ENCODE data around the gene ARHGAP6.

Gene ARHGAP6

GRCh38 chrX:11290416-11291102, 375.2 kb downstream of the ARHGAP6 start:
- no peak overlapping the region for H3K27ac ChIP-seq (ENCODE audit: low read depth, low read length)
- H3K9me3 ChIP-seq (ENCODE audit: control insufficient read depth in 1 of 2, low read length in 2 of 2), result no peaks in the 10 kb centered on the region
- no peaks in the 10 kb centered on the region for H3K27me3 ChIP-seq (ENCODE audit: control insufficient read depth in 1 of 2, insufficient read depth in 2 of 2, low read length in 2 of 2)
- no peak overlapping the region for H3K9ac ChIP-seq (ENCODE audit: low read depth in 1 of 2, low read length in 2 of 2)
- no peaks in the 10 kb centered on the region for H3K4me1 ChIP-seq (ENCODE audit: control insufficient read depth in 1 of 2, insufficient read depth in 2 of 2, low read length in 2 of 2)
- H3K4me3 ChIP-seq (ENCODE audit: low read depth in 1 of 2, low read length in 2 of 2), result no peak overlapping the region
- H3K36me3 ChIP-seq (ENCODE audit: control insufficient read depth in 1 of 2, insufficient read depth in 2 of 2, low read length in 2 of 2), result no peaks in the 10 kb centered on the region

- H3K9ac ChIP-seq (ENCODE audit: low read depth in 1 of 2, low read length in 2 of 2), result no peak overlapping the region
- H3K9me3 ChIP-seq (ENCODE audit: control insufficient read depth in 1 of 2, low read length in 2 of 2), result no peaks in the 10 kb centered on the region
- no peak overlapping the region for H3K4me3 ChIP-seq (ENCODE audit: low read depth in 1 of 2, low read length in 2 of 2)
- no peak overlapping the region for H3K27ac ChIP-seq (ENCODE audit: low read depth, low read length)
- H3K27me3 ChIP-seq (ENCODE audit: control insufficient read depth in 1 of 2, insufficient read depth in 2 of 2, low read length in 2 of 2), result no peaks in the 10 kb centered on the region
- H3K36me3 ChIP-seq (ENCODE audit: control insufficient read depth in 1 of 2, insufficient read depth in 2 of 2, low read length in 2 of 2), result no peaks in the 10 kb centered on the region
- H3K4me1 ChIP-seq (ENCODE audit: control insufficient read depth in 1 of 2, insufficient read depth in 2 of 2, low read length in 2 of 2), result no peaks in the 10 kb centered on the region
Observed at GRCh38 chrX:11287505-11287904, 378.2 kb downstream of the ARHGAP6 start.

GRCh38 chrX:11285651-11286050, 380.1 kb downstream of the ARHGAP6 start:
- H3K27ac ChIP-seq (ENCODE audit: low read depth, low read length), result no peak overlapping the region

GRCh38 chrX:11282043-11282442, 383.7 kb downstream of the ARHGAP6 start:
- no peak overlapping the region for H3K27ac ChIP-seq (ENCODE audit: low read depth, low read length)

More at GRCh38 chrX:11285651-11286050, 380.1 kb downstream of the ARHGAP6 start:
- H3K4me3 ChIP-seq (ENCODE audit: low read depth in 1 of 2, low read length in 2 of 2), result no peak overlapping the region
- H3K4me1 ChIP-seq (ENCODE audit: control insufficient read depth in 1 of 2, insufficient read depth in 2 of 2, low read length in 2 of 2), result no peaks in the 10 kb centered on the region
- H3K36me3 ChIP-seq (ENCODE audit: control insufficient read depth in 1 of 2, insufficient read depth in 2 of 2, low read length in 2 of 2), result no peaks in the 10 kb centered on the region
- H3K9me3 ChIP-seq (ENCODE audit: control insufficient read depth in 1 of 2, low read length in 2 of 2), result no peaks in the 10 kb centered on the region
- H3K27me3 ChIP-seq (ENCODE audit: control insufficient read depth in 1 of 2, insufficient read depth in 2 of 2, low read length in 2 of 2), result no peaks in the 10 kb centered on the region
- H3K9ac ChIP-seq (ENCODE audit: low read depth in 1 of 2, low read length in 2 of 2), result no peak overlapping the region

GRCh38 chrX:11273544-11273943, 392.2 kb downstream of the ARHGAP6 start:
- Histone ChIP-seq H3K36me3 (ENCODE audit: control insufficient read depth in 1 of 2, insufficient read depth in 2 of 2, low read length in 2 of 2) (no peaks in the 10 kb centered on the region), H3K27ac (ENCODE audit: low read depth, low read length) (no peak overlapping the region), H3K9me3 (ENCODE audit: control insufficient read depth in 1 of 2, low read length in 2 of 2) (no peaks in the 10 kb centered on the region), H3K4me1 (ENCODE audit: control insufficient read depth in 1 of 2, insufficient read depth in 2 of 2, low read length in 2 of 2) (no peaks in the 10 kb centered on the region), H3K27me3 (ENCODE audit: control insufficient read depth in 1 of 2, insufficient read depth in 2 of 2, low read length in 2 of 2) (no peaks in the 10 kb centered on the region), H3K9ac (ENCODE audit: low read depth in 1 of 2, low read length in 2 of 2) (no peak overlapping the region), H3K4me3 (ENCODE audit: low read depth in 1 of 2, low read length in 2 of 2) (no peak overlapping the region)

More at GRCh38 chrX:11282043-11282442, 383.7 kb downstream of the ARHGAP6 start:
- H3K4me3 ChIP-seq (ENCODE audit: low read depth in 1 of 2, low read length in 2 of 2), result no peak overlapping the region
- no peak overlapping the region for H3K9ac ChIP-seq (ENCODE audit: low read depth in 1 of 2, low read length in 2 of 2)
- H3K4me1 ChIP-seq (ENCODE audit: control insufficient read depth in 1 of 2, insufficient read depth in 2 of 2, low read length in 2 of 2), result no peaks in the 10 kb centered on the region
- H3K9me3 ChIP-seq (ENCODE audit: control insufficient read depth in 1 of 2, low read length in 2 of 2), result no peaks in the 10 kb centered on the region
- H3K36me3 ChIP-seq (ENCODE audit: control insufficient read depth in 1 of 2, insufficient read depth in 2 of 2, low read length in 2 of 2), result no peaks in the 10 kb centered on the region
- no peaks in the 10 kb centered on the region for H3K27me3 ChIP-seq (ENCODE audit: control insufficient read depth in 1 of 2, insufficient read depth in 2 of 2, low read length in 2 of 2)

GRCh38 chrX:11272863-11273262, 392.9 kb downstream of the ARHGAP6 start:
- Histone ChIP-seq H3K9ac (ENCODE audit: low read depth in 1 of 2, low read length in 2 of 2) (no peak overlapping the region), H3K4me3 (ENCODE audit: low read depth in 1 of 2, low read length in 2 of 2) (no peak overlapping the region), H3K27ac (ENCODE audit: low read depth, low read length) (no peak overlapping the region), H3K4me1 (ENCODE audit: control insufficient read depth in 1 of 2, insufficient read depth in 2 of 2, low read length in 2 of 2) (no peaks in the 10 kb centered on the region), H3K9me3 (ENCODE audit: control insufficient read depth in 1 of 2, low read length in 2 of 2) (no peaks in the 10 kb centered on the region), H3K36me3 (ENCODE audit: control insufficient read depth in 1 of 2, insufficient read depth in 2 of 2, low read length in 2 of 2) (no peaks in the 10 kb centered on the region), H3K27me3 (ENCODE audit: control insufficient read depth in 1 of 2, insufficient read depth in 2 of 2, low read length in 2 of 2) (no peaks in the 10 kb centered on the region)

- Histone ChIP-seq H3K4me1 (ENCODE audit: control insufficient read depth in 1 of 2, insufficient read depth in 2 of 2, low read length in 2 of 2) (no peaks in the 10 kb centered on the region), H3K27ac (ENCODE audit: low read depth, low read length) (no peak overlapping the region), H3K4me3 (ENCODE audit: low read depth in 1 of 2, low read length in 2 of 2) (no peak overlapping the region), H3K27me3 (ENCODE audit: control insufficient read depth in 1 of 2, insufficient read depth in 2 of 2, low read length in 2 of 2) (no peaks in the 10 kb centered on the region), H3K9ac (ENCODE audit: low read depth in 1 of 2, low read length in 2 of 2) (no peak overlapping the region), H3K36me3 (ENCODE audit: control insufficient read depth in 1 of 2, insufficient read depth in 2 of 2, low read length in 2 of 2) (no peaks in the 10 kb centered on the region), H3K9me3 (ENCODE audit: control insufficient read depth in 1 of 2, low read length in 2 of 2) (no peaks in the 10 kb centered on the region)
Observed at GRCh38 chrX:11272290-11272689, 393.4 kb downstream of the ARHGAP6 start.

- Histone ChIP-seq H3K4me3 (ENCODE audit: low read depth in 1 of 2, low read length in 2 of 2) (no peak overlapping the region), H3K4me1 (ENCODE audit: control insufficient read depth in 1 of 2, insufficient read depth in 2 of 2, low read length in 2 of 2) (peaks cover 0 to 3% of the 10 kb centered on the region in 2 donors), H3K27ac (ENCODE audit: low read depth, low read length) (no peak overlapping the region), H3K27me3 (ENCODE audit: control insufficient read depth in 1 of 2, insufficient read depth in 2 of 2, low read length in 2 of 2) (no peaks in the 10 kb centered on the region), H3K36me3 (ENCODE audit: control insufficient read depth in 1 of 2, insufficient read depth in 2 of 2, low read length in 2 of 2) (no peaks in the 10 kb centered on the region), H3K9ac (ENCODE audit: low read depth in 1 of 2, low read length in 2 of 2) (no peak overlapping the region), H3K9me3 (ENCODE audit: control insufficient read depth in 1 of 2, low read length in 2 of 2) (no peaks in the 10 kb centered on the region)
Observed at GRCh38 chrX:11269996-11270395, 395.7 kb downstream of the ARHGAP6 start.

- Histone ChIP-seq H3K9me3 (ENCODE audit: control insufficient read depth in 1 of 2, low read length in 2 of 2) (no peaks in the 10 kb centered on the region), H3K4me3 (ENCODE audit: low read depth in 1 of 2, low read length in 2 of 2) (no peak overlapping the region), H3K36me3 (ENCODE audit: control insufficient read depth in 1 of 2, insufficient read depth in 2 of 2, low read length in 2 of 2) (no peaks in the 10 kb centered on the region), H3K27me3 (ENCODE audit: control insufficient read depth in 1 of 2, insufficient read depth in 2 of 2, low read length in 2 of 2) (no peaks in the 10 kb centered on the region), H3K9ac (ENCODE audit: low read depth in 1 of 2, low read length in 2 of 2) (no peak overlapping the region), H3K4me1 (ENCODE audit: control insufficient read depth in 1 of 2, insufficient read depth in 2 of 2, low read length in 2 of 2) (peaks cover 0 to 3% of the 10 kb centered on the region in 2 donors), H3K27ac (ENCODE audit: low read depth, low read length) (no peak overlapping the region)
Observed at GRCh38 chrX:11269006-11269405, 396.7 kb downstream of the ARHGAP6 start.

GRCh38 chrX:11267425-11267824, 398.3 kb downstream of the ARHGAP6 start:
- Histone ChIP-seq H3K4me3 (ENCODE audit: low read depth in 1 of 2, low read length in 2 of 2) (no peak overlapping the region), H3K9me3 (ENCODE audit: control insufficient read depth in 1 of 2, low read length in 2 of 2) (no peaks in the 10 kb centered on the region), H3K36me3 (ENCODE audit: control insufficient read depth in 1 of 2, insufficient read depth in 2 of 2, low read length in 2 of 2) (no peaks in the 10 kb centered on the region), H3K4me1 (ENCODE audit: control insufficient read depth in 1 of 2, insufficient read depth in 2 of 2, low read length in 2 of 2) (peaks cover 0 to 3% of the 10 kb centered on the region in 2 donors), H3K27me3 (ENCODE audit: control insufficient read depth in 1 of 2, insufficient read depth in 2 of 2, low read length in 2 of 2) (no peaks in the 10 kb centered on the region), H3K27ac (ENCODE audit: low read depth, low read length) (no peak overlapping the region), H3K9ac (ENCODE audit: low read depth in 1 of 2, low read length in 2 of 2) (no peak overlapping the region)
